NCI-H2196 (cell line): Measurements from ENCODE around the gene PPM1K.

Experiments
- DNase-seq: peaks from one replicate; lab custom pipeline; 2025; ENCODE audit not compliant: unreplicated experiment; lab: John Stamatoyannopoulos, UW

The PPM1K gene

GRCh38 chr4:88223516-88223915 is 60.8 kb downstream of the PPM1K start:
- DNase-seq = no peak

- peak; percentile 49 for DNase-seq
Measured at GRCh38 chr4:88219099-88219498, 65.3 kb downstream of the PPM1K start.

- DNase-seq = no peak
Measured at GRCh38 chr4:88217169-88217568, 67.2 kb downstream of the PPM1K start.

GRCh38 chr4:88216395-88216794 is 68.0 kb downstream of the PPM1K start:
- DNase-seq = peak; percentile 0

- no peak for DNase-seq
Measured at GRCh38 chr4:88215351-88215750, 69.0 kb downstream of the PPM1K start.

GRCh38 chr4:88212253-88212561 is 72.2 kb downstream of the PPM1K start:
- DNase-seq = no peak

- DNase-seq = peak; percentile 53
Measured at GRCh38 chr4:88211473-88212252, 72.7 kb downstream of the PPM1K start.

GRCh38 chr4:88208156-88208555 is 76.2 kb downstream of the PPM1K start:
- DNase-seq = no peak
